GM19238 (cell line): Measurements from ENCODE around the gene RIN1.

Experiments used
- DNase-seq: peaks from one replicate; pipeline ENCODE4 v3.0.0; 2011; ENCODE audit warnings: low spot score; ENCODE audit not compliant: insufficient read length

RIN1 gene

DNA sequence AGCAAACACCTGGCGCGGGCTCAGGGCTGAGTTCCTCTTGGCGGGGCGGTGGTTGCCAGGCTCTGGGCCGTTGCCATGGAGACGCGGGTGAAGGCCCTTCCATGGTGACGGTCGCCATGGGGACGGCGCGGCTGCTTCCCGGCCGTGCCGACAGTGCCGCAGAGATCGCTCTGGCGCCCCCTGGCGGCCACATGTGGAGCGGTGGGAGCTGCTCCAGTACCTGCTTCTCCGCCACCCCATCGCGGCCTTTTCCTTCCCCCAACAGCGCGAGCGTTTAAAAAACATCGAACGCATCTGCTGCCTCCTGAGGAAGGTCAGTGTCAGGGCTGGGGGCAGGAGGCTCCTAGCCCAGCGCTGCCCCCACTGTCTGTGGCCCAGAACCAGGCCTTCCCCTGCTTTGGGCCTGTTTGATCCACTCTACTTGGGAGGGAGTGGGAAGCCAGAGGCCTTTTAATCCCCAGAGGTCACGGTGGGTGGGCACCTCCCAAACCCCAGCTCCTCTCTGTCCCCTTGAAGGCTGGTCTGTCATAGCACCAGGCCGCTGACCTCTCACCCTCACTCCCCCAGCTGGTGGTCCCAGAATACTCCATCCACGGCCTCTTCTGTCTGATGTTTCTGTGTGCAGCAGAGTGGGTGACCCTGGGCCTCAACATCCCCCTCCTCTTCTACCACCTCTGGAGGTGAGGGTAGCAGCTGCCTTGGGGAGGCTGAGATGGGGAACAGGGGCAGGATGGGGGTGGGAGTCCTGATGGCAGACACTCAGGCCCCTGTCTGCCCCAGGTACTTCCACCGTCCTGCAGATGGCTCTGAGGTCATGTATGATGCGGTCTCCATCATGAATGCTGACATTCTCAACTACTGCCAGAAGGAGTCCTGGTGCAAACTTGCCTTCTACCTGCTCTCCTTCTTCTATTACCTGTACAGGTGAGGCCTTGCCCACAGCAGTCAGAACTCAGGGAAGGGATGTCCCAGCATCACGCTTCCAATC is 53.5 kb downstream of the RIN1 start:
- peak; percentile 100 for DNase-seq
